Nephron progenitor cell (in vitro differentiated cells): ENCODE measurements around the gene CACNA1C.

Source experiments
- DNase-seq: peaks from one replicate; pipeline ENCODE4 v3.0.0; 2021
- H3K27ac Mint-ChIP-seq: 2 replicates; pipeline ENCODE4 v1.8.0; 2021; ENCODE audit warnings: mild to moderate bottlenecking, moderate library complexity, mixed read lengths
- H3K27me3 Mint-ChIP-seq: 2 replicates; pipeline ENCODE4 v1.8.0; 2021; ENCODE audit warnings: mild to moderate bottlenecking, low read depth, mixed read lengths; ENCODE audit not compliant: poor library complexity
- H3K36me3 Mint-ChIP-seq: 2 replicates; pipeline ENCODE4 v1.8.0; 2021; ENCODE audit warnings: low read depth, mixed read lengths
- H3K4me1 Mint-ChIP-seq: 2 replicates; pipeline ENCODE4 v1.8.0; 2021; ENCODE audit warnings: mixed read lengths
- H3K4me3 Mint-ChIP-seq: 2 replicates; pipeline ENCODE4 v1.8.0; 2021; ENCODE audit warnings: mild to moderate bottlenecking, moderate library complexity, mixed read lengths
- H3K9me3 Mint-ChIP-seq: 2 replicates; pipeline ENCODE4 v1.8.0; 2021; ENCODE audit warnings: mild to moderate bottlenecking, moderate library complexity, mixed read lengths
- TF ChIP-seq, protein P1 (sequence below): fragments of 200-600 bp; sonication (generic); IDR thresholded peaks from 2 replicates; pipeline ENCODE4 v1.5.0; 2021; ENCODE audit warnings: antibody characterized with exemption

CACNA1C gene

DNA sequence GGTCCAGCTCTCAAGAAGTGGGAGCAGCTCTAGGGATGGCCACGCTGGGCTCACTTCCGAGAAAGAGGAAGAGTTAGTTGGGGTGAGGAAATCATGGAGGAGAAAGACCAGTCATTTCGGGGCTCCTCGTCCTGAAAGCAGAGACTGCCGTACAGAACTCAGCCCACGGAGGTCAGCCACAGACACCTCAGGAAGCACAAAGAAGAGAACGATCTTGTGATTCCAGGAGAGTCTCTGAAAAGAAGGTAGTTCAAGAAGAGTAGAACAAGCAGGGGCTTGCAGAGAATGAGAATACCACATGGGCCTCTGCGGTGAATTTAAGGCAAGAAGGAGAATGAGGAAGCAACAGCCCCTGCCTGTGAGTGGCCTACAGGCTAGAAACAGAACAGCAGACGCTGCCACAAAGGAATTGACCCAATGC, 311.9 kb downstream of the CACNA1C start:
- Mint-ChIP-seq H3K9me3 (peaks cover 15% of the 10 kb centered on the region), H3K27me3 (peaks cover 9% of the 10 kb centered on the region), H3K4me3 (no peak overlapping the region), H3K27ac (no peak overlapping the region), H3K36me3 (peaks cover 5% of the 10 kb centered on the region), H3K4me1 (peaks cover 42% of the 10 kb centered on the region)
- TF ChIP-seq, protein P1, sequence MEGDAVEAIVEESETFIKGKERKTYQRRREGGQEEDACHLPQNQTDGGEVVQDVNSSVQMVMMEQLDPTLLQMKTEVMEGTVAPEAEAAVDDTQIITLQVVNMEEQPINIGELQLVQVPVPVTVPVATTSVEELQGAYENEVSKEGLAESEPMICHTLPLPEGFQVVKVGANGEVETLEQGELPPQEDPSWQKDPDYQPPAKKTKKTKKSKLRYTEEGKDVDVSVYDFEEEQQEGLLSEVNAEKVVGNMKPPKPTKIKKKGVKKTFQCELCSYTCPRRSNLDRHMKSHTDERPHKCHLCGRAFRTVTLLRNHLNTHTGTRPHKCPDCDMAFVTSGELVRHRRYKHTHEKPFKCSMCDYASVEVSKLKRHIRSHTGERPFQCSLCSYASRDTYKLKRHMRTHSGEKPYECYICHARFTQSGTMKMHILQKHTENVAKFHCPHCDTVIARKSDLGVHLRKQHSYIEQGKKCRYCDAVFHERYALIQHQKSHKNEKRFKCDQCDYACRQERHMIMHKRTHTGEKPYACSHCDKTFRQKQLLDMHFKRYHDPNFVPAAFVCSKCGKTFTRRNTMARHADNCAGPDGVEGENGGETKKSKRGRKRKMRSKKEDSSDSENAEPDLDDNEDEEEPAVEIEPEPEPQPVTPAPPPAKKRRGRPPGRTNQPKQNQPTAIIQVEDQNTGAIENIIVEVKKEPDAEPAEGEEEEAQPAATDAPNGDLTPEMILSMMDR: no peak
- no peak for DNase-seq

GRCh38 chr12:2366711-2367110, 313.9 kb downstream of the CACNA1C start:
- no peak for DNase-seq
- Mint-ChIP-seq H3K4me1 (peaks cover 30% of the 10 kb centered on the region), H3K9me3 (peaks cover 15% of the 10 kb centered on the region), H3K27me3 (peaks cover 9% of the 10 kb centered on the region), H3K4me3 (no peak overlapping the region), H3K36me3 (peaks cover 5% of the 10 kb centered on the region), H3K27ac (no peak overlapping the region)
- TF ChIP-seq, protein P1: no peak

DNA sequence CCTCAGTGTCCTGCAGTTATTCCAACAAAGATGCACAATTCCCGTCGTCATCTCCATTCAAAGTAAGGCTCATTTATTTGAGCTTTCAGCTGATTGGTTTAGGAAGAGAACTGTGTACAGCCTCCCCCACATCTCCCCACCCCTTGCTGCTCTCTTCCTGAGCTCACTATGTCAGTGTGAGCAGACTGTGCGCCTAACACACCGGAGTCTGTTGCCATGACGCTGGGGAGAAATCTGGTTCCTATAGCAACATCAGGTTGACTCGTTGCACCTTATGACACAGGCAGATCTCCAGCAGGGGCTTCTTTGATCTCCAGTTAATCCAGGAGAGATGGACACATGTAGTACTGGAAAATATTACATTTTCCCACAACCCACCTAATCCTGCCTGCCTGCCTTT, 319.4 kb downstream of the CACNA1C start:
- DNase-seq: no peak
- peaks cover 16% of the 10 kb centered on the region for H3K4me1 Mint-ChIP-seq
- H3K27ac Mint-ChIP-seq: no peak overlapping the region
- peaks cover 3% of the 10 kb centered on the region for H3K27me3 Mint-ChIP-seq
- no peaks in the 10 kb centered on the region for H3K36me3 Mint-ChIP-seq
- peaks cover 1% of the 10 kb centered on the region for H3K9me3 Mint-ChIP-seq
- no peak overlapping the region for H3K4me3 Mint-ChIP-seq
- TF ChIP-seq, protein P1: no peak

GRCh38 chr12:2372735-2373134, 319.9 kb downstream of the CACNA1C start:
- no peaks in the 10 kb centered on the region for H3K9me3 Mint-ChIP-seq
- no peak overlapping the region for H3K4me3 Mint-ChIP-seq
- no peak for DNase-seq
- no peaks in the 10 kb centered on the region for H3K36me3 Mint-ChIP-seq
- H3K4me1 Mint-ChIP-seq: peaks cover 22% of the 10 kb centered on the region
- no peak overlapping the region for H3K27ac Mint-ChIP-seq
- peaks cover 3% of the 10 kb centered on the region for H3K27me3 Mint-ChIP-seq
- TF ChIP-seq, protein P1: no peak

- Mint-ChIP-seq H3K27ac (no peak overlapping the region), H3K9me3 (no peaks in the 10 kb centered on the region), H3K4me1 (peaks cover 24% of the 10 kb centered on the region)
Observed at GRCh38 chr12:2373307-2373706, 320.5 kb downstream of the CACNA1C start.

More at GRCh38 chr12:2373307-2373706, 320.5 kb downstream of the CACNA1C start:
- H3K36me3 Mint-ChIP-seq: no peaks in the 10 kb centered on the region
- H3K27me3 Mint-ChIP-seq: peaks cover 3% of the 10 kb centered on the region
- no peak for DNase-seq
- TF ChIP-seq, protein P1: no peak
- H3K4me3 Mint-ChIP-seq: no peak overlapping the region
